ENCODE results near the gene TNFRSF1B.

TNFRSF1B gene

DNA sequence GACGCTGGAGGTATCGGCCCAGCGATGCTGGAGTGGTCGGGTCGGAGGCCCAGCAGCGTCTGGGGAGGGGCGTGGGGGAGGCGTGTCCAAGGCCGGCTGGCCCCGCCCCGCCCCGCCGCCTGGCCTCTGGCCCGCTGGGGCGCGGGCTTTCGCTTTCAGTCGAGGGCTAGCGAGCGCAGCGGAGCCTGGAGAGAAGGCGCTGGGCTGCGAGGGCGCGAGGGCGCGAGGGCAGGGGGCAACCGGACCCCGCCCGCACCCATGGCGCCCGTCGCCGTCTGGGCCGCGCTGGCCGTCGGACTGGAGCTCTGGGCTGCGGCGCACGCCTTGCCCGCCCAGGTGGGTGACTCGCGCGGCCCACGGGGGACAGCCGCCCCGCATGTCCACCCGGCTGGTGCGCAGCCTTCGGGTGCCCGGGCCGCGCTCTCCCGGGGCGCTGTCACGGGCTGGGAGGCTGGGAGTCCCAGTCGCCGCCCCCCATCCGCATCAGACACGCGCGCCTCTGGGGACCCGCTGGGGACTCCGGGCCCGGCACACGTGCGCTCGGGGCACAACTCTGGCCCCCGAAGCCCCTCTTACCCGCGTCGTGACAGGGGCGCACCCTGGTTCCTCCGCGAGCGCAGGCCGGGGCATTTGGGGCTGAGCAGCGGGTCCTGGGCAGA lies at the start of gene TNFRSF1B:
Gene TNFRSF1B, plus strand, starts transcription at position 158 of the 659 bp plus-strand sequence. Its CDS starts 101 bp downstream, at position 259.
- peak; percentile 18 to 30 for DNase-seq

DNA sequence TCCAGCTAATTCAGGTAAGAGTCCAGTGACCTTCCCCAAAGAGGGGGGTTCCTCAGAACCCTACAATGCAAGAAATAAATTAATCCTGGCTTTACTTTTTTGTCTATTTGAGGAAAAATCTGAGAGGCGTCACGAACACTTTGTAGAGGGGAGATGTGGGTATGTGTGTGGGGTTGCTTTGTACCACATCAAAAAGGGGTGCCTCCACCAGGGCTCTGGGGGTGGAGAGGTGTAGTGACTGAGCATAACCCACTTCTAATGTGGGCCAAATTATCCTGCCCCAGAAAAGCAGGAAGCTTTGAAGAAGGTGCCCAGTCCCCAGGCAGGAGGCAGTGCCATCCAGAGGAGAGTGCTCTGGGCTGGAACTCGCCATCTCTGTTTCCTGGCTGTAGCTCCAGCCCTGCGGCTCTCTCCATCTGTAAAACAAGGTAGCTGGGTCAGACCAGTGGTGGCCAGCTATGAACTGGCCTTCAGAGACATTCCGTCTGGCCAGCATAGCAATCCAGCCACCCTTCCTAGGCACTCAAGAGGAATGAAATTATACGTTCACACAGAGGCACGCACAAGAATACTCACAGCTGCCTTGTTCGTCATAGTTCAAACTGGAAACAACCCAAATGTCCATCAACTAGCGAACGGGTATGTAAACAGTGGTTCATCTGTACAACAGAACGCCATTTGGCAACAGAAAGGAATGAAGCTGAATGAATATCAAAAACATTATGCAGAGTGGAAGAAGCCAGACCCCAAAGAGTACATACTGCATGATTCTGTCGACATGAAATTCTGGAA lies 45.4 kb upstream of the TNFRSF1B start:
- DNase-seq = no peak

DNA sequence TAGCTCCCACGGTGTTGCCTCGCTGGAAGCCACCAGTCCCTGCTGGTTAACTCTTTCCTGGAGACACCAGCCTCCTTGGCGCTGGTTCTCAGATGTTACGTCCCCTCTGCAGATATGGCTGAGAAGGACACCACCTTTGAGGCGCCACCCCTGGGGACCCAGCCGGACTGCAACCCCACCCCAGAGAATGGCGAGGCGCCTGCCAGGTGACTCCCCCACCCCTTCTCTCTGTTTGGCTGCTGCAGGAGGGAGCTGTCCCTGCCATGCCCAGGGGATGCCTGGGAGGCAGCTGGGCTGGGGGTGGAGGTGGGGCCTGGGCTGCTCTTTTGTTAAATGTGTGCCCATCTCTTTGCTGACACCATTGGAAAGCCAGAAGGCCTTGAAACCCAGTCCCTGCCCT lies 43.6 kb upstream of the TNFRSF1B start:
- DNase-seq = no peak

DNA sequence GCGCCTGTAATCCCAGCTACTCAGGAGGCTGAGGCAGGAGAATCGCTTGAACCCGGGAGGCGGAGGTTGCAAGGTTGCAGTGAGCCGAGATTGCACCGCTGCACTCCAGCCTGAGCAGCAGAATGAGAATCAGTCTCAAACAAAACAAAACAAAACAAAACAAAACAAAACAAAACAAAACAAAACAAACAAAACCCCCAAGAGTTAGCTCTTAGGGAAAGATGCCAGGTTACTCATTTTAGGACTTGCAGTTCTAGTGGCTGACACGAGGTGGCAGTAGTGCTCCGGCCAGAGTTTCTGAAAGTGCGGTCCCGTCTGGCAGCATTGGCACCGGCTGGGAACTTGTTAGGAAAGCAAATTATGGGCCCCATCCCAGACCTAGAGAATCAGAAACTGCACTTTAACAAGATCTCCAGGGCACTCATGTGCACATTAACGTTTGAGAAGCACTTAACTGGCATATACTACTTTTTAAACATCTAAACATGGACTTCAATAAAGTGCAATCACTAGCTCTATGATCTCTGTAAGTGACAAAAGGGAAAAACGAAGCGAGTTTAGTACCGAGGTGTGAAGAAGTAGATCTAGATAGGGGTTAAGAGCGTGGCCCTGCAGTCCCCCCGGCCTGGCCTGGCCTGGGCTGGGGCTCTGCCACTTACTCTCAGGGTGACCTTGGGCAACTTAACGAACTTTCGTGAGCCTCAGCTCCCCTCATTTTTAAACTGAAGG lies 41.9 kb upstream of the TNFRSF1B start:
- DNase-seq = peak; percentile 39

DNA sequence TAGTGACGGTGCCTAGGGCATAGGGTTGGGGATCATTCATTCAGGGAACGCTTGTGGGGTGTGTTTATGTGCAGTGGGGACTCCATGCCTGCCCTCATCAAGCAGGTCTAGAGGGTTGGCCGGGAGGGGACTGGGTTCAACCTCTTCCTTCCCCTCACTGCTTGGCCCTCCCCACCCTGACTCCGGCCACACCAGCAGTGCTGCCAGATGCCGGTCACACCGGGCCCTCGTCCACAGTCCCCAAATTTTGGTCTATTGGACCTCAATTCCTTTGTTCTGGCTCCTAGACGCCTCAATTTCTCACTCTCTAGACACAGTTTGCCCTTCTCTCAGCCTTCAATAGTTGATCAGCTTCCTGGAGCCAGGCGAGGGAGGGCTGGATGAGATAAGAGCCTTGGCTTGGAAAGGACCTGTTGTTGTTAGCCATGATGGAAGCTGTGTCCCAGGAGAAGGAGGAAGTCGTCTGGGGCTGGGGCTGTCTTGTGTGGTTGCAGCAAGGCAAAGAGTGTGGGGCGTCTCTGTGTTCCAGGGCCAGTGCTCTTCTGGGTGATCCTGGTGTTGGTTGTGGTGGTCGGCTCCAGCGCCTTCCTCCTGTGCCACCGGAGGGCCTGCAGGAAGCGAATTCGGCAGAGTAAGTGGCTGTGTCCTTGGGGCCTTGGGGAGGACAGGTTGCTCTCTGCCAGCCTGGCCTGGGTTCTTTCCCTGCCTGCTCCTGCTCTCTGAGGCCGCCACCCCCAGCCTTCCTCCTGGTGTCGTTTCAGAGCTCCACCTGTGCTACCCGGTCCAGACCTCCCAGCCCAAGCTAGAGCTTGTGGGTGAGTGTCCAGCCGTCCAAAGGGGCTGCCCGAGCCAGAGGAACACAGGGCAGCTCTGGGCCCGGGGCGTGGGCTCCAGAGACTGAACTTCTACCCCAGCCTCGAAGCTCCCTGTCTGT lies 41.1 kb upstream of the TNFRSF1B start:
- peak in 1 of 2 experiments; percentile 8 for DNase-seq

DNA sequence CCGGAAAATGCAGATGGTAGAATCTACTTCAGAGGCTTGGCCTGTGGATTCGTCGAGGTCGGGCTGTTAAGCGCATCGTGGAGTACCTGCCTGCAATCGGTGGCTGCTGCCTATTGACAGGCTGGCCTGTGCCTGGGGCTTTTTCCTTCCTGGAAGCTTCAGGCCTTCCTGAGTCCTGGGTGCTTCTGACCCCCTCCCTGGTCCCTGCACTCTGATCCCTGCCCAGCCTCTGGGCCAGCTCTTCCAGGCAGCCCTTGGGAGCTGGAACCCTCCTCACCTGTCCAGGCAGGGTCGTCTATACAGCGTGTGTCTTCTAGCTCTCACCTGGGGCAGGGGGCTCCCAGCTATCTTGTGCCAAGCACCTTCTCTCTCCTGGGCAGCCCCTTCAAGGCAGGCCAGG lies 40.0 kb upstream of the TNFRSF1B start:
- no peak for DNase-seq

DNA sequence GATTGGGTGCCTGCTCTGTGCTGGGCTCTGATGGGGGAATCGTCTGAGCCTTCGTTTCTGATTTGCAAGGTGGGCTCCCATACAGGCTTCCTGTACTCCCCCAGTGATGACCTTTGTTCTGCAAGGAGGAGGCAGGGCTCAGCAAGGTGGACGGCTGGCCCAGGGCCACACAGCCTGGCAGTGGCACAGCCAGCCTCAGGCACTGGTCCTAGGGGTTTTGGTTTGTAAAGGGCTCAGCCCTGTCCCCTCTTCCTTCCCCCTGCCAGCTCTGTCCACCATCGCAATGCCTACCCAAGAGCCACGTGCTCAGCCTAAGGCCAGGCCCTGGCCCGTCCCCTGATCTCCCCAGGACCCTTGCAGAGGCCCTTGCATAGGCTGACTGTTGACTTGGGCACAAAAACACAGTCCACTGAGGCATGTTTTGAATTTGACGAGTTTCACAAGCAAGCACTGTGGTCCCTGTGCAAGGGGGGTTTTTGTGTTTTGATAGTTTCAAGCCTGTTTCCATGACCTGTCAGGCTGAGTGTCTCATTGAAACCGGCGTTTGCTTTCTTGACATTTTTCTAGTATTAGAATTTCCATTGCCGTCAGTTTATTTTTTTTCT lies 39.5 kb upstream of the TNFRSF1B start:
- DNase-seq = no peak

DNA sequence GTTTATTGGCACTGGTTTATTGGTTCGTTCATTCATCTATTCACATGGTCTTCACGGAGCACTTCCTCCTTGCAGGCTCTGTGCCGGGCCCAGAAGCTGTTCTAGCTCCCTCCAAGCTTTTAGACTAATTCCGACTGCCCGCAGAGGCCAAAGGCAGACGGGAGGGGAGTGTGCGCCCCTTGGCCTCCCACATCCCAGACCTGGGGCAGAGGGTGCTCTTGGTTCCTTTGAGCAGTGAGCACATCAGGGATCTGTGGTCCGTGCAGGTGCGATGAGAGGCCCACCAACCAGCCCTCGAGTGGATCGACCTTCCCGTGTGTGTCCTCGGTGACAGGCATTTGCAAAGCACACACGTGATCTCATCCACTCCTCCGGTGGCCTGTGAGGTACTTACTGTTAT lies 38.7 kb upstream of the TNFRSF1B start:
- DNase-seq = no peak

DNA sequence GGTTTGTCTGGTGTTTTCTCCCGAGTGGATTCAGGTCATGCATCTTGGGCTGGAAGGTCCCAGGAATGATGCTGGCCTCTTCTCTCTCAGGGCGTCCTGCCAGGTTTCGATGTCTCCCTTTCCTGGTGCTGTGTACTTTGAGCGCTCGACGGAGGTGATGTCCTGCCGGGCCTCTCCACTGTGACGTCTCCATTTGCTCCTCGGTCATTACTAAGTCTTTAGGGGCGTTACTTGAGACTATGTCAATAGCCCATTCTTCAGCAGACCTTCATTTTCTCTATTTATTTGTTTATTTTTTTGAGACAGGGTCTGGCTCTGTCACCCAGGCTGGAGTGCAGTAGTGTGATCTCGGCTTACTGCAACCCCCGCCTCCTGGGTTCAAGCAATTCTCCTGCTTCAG lies 37.2 kb upstream of the TNFRSF1B start:
- no peak for DNase-seq

DNA sequence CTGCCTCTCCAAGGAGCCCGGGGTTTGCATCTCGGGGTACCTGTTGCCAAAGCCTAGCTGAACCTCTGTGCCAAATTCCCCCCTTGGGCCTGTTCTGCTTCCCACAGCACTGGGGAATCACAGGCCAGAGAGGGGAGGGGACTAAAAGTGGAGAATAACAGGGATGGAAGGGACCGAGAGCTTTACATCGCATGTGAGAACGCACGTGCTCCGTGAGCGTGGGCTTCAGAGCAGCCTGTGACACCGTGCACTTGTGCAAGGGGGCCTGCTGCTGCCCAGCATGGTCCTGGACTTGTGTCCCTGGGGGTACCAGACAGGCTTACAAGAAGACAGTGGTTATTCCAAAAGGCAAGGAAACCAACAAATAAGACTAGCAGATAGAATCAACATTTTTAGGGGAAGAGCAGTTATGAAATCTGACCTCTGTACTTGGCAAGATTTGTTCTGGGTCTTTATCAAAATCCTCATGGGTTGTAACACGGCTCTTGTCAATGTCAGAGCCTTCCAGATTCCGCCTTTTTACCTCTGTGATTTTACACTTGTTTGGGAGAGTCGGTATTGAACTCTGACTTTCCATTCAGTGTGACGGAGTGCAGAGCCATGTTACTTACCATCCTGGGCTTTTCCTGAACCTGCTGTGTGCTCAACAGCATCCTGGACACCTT lies 36.2 kb upstream of the TNFRSF1B start:
- no peak for DNase-seq

DNA sequence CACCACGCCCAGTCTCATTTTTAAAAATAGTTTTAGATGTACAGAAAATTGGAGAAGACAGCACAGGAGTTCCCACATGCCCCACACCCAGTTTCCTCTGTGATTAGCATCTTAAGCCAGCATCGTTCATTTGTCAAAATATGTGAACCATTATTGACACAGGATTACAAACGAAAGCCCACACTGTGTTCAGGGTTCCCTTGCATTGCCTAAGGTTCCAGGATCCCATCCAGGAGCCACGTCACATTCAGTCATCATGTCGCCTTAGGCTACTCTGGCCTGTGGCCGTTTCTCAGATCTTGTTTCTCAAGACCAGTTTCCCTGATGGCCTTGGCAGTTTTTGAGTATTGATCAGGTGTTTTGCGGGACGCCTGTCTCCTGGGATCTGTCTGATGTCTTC lies 34.7 kb upstream of the TNFRSF1B start:
- no peak for DNase-seq

DNA sequence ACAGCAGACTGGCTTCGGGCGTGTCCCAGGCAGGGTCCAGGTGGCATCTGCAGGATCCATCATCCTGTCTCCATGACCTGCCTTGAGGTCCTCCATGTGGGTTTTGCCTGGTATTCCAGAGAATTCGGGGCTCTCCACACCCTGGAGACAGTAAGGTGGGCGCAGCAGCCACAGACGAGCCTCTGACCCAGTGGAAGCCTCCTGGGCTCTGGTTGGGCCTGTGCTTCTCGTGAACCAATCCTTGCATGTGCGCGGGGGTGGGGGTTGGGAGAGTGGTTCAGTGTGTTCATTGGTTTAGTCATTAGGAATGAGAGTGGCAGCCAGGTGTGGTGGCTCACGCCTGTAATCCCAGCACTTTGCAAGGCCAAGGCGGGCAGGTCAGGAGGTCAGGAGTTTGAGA lies 32.1 kb upstream of the TNFRSF1B start:
- DNase-seq = no peak

DNA sequence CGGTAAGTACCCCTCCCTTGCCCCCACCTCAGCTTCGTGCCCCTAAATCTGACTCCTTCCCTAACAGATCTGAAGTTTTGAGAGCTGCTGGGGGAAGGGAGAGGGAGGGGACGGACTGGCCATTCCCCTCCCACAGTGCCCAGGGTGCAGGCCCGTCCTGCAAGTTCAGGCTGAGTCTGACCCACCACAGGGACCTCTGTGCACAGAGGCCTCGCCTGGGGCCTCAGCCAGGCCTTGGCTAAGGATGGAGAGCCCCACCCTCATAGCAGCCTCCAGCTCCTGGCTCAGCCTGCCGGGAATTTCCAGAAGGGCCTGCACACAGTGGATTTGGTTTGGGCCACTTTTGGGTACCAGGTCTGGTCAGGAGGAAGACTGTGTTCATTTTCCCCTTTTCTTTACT lies 31.2 kb upstream of the TNFRSF1B start:
- no peak for DNase-seq

DNA sequence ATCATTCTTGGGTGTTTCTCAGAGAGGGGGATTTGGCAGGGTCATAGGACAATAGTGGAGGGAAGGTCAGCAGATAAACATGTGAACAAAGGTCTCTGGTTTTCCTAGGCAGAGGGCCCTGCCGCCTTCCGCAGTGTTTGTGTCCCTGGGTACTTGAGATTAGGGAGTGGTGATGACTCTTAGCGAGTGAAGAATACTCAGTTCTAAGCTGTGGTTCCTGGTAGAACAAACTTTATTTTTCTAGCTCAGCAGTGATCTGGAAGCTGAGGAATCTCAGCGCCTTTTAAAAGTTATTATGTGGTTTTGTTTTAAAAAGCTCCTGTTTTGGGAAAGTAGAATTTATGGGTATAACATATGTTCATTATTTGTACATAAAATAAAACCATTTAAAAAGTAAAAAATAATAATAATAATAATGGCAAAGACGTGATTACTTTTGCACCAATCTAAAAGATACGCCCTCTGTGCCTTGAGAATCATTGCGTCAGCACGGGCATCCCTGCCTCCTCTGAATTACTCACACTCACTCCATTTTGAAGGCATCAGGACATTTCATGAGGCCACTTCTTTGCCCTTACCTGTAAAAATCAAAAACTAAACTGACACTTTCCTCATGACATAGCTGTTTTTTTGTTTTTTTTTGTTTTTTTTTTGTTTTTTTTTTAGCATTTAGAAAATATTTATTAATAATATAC lies 29.7 kb upstream of the TNFRSF1B start:
- DNase-seq = no peak

DNA sequence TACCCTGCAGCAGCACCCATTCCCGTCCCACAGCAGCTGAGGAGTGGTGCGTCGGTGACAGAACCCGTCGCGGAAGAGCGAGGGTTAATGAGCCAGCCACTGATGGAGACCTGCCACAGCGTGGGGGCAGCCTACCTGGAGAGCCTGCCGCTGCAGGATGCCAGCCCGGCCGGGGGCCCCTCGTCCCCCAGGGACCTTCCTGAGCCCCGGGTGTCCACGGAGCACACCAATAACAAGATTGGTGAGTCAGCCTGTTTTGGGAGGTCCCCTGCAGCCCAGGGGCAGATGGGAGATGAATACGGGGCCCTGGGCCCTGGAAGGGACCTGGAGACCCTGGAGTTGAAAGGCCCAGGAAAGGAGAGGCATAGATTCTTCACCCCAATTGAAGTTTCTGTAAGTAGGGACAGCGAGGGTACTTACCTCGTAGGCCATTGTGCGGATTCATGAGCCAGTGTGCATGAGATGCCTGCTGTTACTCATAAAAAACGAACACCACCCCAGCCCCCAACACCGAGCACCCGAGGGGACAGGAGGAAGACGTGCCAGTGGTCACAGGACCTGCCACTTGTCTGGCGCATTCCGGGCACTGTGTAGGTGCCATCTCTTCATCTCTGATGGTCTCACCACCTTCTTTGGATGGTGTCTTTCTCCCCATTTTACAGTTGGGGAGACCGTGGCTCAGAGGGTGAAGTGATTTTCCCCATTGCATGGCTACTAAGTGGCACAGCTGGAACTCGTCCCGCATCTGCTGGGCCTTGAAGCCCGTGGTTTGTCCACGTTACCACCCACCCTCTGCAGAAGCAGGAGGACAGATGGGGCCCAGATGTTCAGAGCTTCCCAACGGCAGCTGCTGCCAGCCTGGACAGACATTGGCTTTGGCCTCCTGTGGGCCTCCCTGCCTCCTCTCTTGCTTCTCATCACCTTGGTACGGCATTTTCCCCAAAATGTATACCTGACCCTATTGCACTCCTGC lies 28.3 kb upstream of the TNFRSF1B start:
- DNase-seq = no peak

DNA sequence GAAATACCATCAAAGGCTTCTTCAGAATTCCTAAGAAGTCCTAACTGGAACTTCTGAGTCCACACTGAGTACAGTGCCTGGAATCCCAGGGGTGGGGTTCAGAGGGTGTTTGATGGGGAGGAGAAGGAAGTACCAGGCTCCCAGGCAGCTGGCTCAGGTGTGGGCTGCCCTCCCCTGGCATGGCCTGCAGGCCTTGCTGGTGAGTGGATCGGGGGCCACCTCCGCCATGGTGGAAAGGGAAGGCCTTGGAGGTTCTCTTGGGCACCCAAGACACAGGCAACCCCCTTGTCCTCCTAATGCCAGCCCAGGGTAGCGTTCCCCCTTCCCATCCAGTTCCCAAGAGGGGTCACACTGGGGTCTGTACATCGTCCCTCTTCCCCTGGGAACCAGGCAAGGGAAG lies 26.8 kb upstream of the TNFRSF1B start:
- no peak for DNase-seq

DNA sequence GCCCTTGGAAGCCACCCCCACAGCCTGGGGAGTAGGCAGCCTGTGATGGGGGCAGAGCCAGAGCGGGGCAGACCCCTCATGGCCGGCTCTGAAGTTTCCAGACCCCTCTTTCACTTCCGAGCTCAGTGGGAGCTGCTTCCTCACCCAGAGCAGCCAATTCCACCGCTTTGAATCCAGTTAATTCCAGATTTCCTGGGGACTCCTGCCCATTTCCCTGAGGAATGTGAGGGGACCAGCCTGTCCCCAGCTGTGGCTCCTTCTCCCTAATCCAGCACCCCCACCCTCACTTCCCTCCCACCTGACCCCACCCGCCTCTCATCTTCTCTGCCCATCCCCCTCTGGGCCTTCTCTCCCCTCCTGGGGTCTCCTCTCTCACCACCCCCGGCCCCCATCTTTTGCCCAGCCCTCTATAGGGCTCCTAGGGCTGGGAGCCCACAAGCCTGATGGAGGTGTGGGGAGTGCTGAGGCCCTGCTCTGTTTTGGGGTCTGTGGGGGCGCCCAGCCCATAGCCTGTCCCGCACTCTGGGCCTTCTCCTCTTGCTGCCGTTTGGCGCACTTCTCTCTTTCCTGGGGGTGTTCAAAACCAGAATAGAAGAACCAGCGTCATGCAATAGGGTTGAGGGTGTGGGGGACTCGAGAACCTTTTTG lies 26.2 kb upstream of the TNFRSF1B start:
- no peak for DNase-seq

DNA sequence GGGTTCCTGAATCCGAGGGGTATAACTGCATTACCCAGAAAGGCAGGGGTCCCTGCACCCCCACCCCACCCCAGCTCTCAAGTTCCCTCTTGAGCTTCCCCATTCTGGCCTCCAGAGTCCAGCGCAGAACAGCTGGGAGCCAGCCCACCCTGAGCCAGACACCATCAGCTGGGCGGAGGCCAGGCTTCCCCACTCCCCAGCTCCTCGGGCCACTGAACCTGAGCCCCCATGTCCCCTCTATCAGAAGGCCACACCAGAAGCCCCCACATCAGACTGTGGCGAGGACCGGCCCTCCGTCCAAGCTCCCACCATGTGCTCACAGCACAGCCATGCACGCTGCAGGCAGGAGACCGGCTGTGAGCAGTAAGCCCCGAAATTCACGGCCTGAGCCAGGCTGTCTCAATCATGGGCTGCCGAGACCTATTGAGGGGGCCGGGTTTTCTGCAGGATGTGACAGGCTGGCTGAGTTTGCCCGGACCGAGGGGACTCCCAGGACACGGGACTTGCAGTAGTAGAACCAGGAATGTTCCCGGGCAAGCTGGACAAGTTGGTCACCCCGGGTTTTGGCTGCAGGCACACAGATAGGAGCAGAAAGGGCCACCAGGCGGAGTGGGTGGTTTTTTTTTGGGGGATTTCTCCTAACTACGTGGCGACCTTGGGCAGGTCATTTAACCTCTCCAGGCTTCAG lies 25.5 kb upstream of the TNFRSF1B start:
- no peak for DNase-seq
